Measurements from ENCODE around the gene FMN2.

DNA sequence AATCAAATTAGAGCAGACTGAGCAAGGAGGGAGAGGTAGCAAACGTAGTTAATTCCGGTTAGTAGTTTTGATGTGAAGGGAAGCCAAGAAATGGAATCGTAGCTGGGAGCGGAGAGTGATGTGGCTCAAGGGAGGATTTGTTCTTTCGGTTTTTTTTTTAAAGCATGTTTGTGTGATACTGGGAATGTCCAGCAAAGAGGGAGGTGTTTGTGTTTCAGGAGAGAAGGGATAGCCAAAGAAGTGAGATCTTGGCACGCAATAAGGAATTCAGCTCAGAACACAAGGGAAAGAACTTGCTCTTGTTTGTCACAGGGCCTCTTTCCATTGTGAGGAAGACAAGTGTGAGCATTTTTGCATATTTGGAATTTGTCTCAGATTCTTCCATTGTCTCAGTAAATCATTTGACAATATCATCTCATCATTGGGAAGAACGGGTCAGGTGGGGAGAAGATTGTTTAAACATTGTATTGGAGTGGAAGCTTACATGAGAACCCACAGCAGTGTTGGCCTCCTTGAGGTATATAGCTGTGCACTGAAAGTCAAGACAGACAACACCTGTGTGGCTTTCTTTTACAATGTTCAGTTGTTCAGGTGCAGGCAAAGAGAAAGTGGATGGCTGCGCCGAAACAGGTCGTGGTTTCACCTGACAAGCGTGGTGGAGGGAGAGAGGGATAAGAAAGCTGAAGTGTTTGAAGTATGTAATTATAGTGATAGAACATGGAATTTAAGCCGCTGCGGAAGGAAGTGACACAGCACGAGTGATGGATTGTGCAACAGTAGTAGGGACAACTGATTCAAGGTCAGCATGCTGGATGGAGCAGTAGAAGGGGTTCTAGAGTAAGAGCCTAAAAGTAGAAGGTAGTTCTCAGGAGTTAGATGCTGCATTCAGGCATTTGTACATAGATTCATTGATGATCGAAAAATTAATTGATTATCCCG is 25.4 kb downstream of the FMN2 start:
- TF ChIP-seq CSRNP3 (CRISPR knock-in tag; IDR thresholded peaks at IDR 0.05) (no peak), ZFP30 (CRISPR knock-in tag; IDR thresholded peaks at IDR 0.05) (no peak), CREB5 (CRISPR knock-in tag; IDR thresholded peaks at IDR 0.05; ENCODE audit: low read depth) (no peak), ZC3H10 (CRISPR knock-in tag; IDR thresholded peaks at IDR 0.05) (no peak), PPARA (CRISPR knock-in tag; IDR thresholded peaks at IDR 0.05; ENCODE audit: borderline replicate concordance) (no peak)
- TF ChIP-seq, protein P1, sequence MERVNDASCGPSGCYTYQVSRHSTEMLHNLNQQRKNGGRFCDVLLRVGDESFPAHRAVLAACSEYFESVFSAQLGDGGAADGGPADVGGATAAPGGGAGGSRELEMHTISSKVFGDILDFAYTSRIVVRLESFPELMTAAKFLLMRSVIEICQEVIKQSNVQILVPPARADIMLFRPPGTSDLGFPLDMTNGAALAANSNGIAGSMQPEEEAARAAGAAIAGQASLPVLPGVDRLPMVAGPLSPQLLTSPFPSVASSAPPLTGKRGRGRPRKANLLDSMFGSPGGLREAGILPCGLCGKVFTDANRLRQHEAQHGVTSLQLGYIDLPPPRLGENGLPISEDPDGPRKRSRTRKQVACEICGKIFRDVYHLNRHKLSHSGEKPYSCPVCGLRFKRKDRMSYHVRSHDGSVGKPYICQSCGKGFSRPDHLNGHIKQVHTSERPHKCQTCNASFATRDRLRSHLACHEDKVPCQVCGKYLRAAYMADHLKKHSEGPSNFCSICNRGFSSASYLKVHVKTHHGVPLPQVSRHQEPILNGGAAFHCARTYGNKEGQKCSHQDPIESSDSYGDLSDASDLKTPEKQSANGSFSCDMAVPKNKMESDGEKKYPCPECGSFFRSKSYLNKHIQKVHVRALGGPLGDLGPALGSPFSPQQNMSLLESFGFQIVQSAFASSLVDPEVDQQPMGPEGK (CRISPR knock-in tag; IDR thresholded peaks at IDR 0.05; ENCODE audit: borderline replicate concordance) = no peak
